SK-N-MC (cell line): ENCODE data around the gene ZNF512B.
A peak's percentile ranks its signal among the peaks of the same experiment; 100 is the strongest.

ENCODE experiments used
- DNase-seq: peaks from one replicate; pipeline ENCODE4 v3.0.0-alpha.2; 2011; ENCODE audit warnings: low read depth, low spot score
- H3K27ac ChIP-seq: fragments of 200-600 bp; sonication (generic); 2 replicates; pipeline ENCODE4 v1.5.1; 2016; ENCODE audit warnings: mixed run types
- H3K36me3 ChIP-seq: fragments of 200-600 bp; sonication (generic); 2 replicates; pipeline ENCODE4 v1.6.1; 2017; ENCODE audit warnings: antibody characterized with exemption, low read length, mixed read lengths; ENCODE audit not compliant: insufficient read depth
- H3K4me3 ChIP-seq: fragments of 200-600 bp; sonication (generic); 2 replicates; pipeline ENCODE4 v1.5.1; 2016
- H3K9ac ChIP-seq: fragments of 200-600 bp; sonication (generic); 2 replicates; pipeline ENCODE4 v1.8.0; 2017; ENCODE audit warnings: mixed run types, mixed read lengths; ENCODE audit not compliant: insufficient read length
- H3K9me3 ChIP-seq: fragments of 200-600 bp; sonication (generic); 2 replicates; pipeline ENCODE4 v1.6.1; 2017; ENCODE audit warnings: low read depth, mild to moderate bottlenecking, antibody characterized with exemption, low read length, moderate library complexity, mixed read lengths
- EZH2 ChIP-seq: fragments of 200-600 bp; sonication (generic); IDR thresholded peaks from one replicate; pipeline ENCODE4 v1.6.1; 2017; ENCODE audit warnings: antibody characterized with exemption
- FOXP2 ChIP-seq: optimal IDR thresholded peaks from 2 replicates; pipeline ENCODE3; 2011; ENCODE audit warnings: mild to moderate bottlenecking, moderate library complexity; ENCODE audit not compliant: insufficient read depth; ENCODE audit errors: extremely low read length, control extremely low read depth
- POLR2AphosphoS5 ChIP-seq: IDR thresholded peaks from 2 replicates; pipeline ENCODE4 v1.6.1; 2012; ENCODE audit warnings: mild to moderate bottlenecking, low read depth, low read length, borderline replicate concordance

ZNF512B gene

GRCh38 chr20:63942969-63943807 lies 26.5 kb downstream of the ZNF512B start:
- H3K4me3 ChIP-seq = no peak overlapping the region
- no peak for DNase-seq
- peaks cover 28% of the 10 kb centered on the region; the same call in 1 of the 2 replicates for H3K36me3 ChIP-seq
- peak overlapping the region; percentile 60 for H3K27ac ChIP-seq
- TF ChIP-seq FOXP2 = no peak
- TF ChIP-seq EZH2 = no peak
- TF ChIP-seq POLR2AphosphoS5 = no peak
- H3K9me3 ChIP-seq = no peaks in the 10 kb centered on the region
- no peak overlapping the region for H3K9ac ChIP-seq

GRCh38 chr20:63942250-63942951 lies 27.3 kb downstream of the ZNF512B start:
- no peak for TF ChIP-seq POLR2AphosphoS5
- TF ChIP-seq FOXP2 = no peak
- no peak for TF ChIP-seq EZH2
- Histone ChIP-seq H3K27ac (peak overlapping the region; percentile 60), H3K36me3 (peaks cover 28% of the 10 kb centered on the region; the same call in 1 of the 2 replicates), H3K9ac (no peak overlapping the region), H3K4me3 (no peak overlapping the region), H3K9me3 (no peaks in the 10 kb centered on the region)
- DNase-seq = peak; percentile 16

- no peaks in the 10 kb centered on the region for H3K9me3 ChIP-seq
- peak; percentile 13; the same call in 1 of the 2 replicates for TF ChIP-seq POLR2AphosphoS5
- no peak for TF ChIP-seq FOXP2
- no peak for TF ChIP-seq EZH2
- DNase-seq = peak; percentile 55
- peak overlapping the region; percentile 51; the same call in 1 of the 2 replicates for H3K4me3 ChIP-seq
- peaks cover 28% of the 10 kb centered on the region; the same call in 1 of the 2 replicates for H3K36me3 ChIP-seq
- H3K9ac ChIP-seq = no peak overlapping the region
- no peak overlapping the region; the same call in 1 of the 2 replicates for H3K27ac ChIP-seq
Observed at GRCh38 chr20:63941282-63942081, 28.2 kb downstream of the ZNF512B start.

GRCh38 chr20:63940472-63941266 lies 29.1 kb downstream of the ZNF512B start:
- no peak overlapping the region for H3K4me3 ChIP-seq

GRCh38 chr20:63940071-63940471 lies 29.7 kb downstream of the ZNF512B start:
- no peak for DNase-seq
- Histone ChIP-seq H3K36me3 (peaks cover 25% of the 10 kb centered on the region; the same call in 1 of the 2 replicates), H3K9ac (no peak overlapping the region), H3K9me3 (no peaks in the 10 kb centered on the region), H3K27ac (no peak overlapping the region), H3K4me3 (no peak overlapping the region)
- TF ChIP-seq POLR2AphosphoS5 (no peak), EZH2 (no peak), FOXP2 (no peak)

More at GRCh38 chr20:63940472-63941266, 29.1 kb downstream of the ZNF512B start:
- Histone ChIP-seq H3K27ac (no peak overlapping the region), H3K36me3 (peaks cover 28% of the 10 kb centered on the region; the same call in 1 of the 2 replicates), H3K9ac (no peak overlapping the region), H3K9me3 (no peaks in the 10 kb centered on the region)
- no peak for DNase-seq
- TF ChIP-seq EZH2 (no peak), POLR2AphosphoS5 (no peak; the same call in 1 of the 2 replicates), FOXP2 (no peak)

- DNase-seq = no peak
- peaks cover 19% of the 10 kb centered on the region; the same call in 1 of the 2 replicates for H3K36me3 ChIP-seq
- H3K9me3 ChIP-seq = no peaks in the 10 kb centered on the region
- H3K27ac ChIP-seq = no peak overlapping the region
- no peak overlapping the region for H3K9ac ChIP-seq
- TF ChIP-seq EZH2 (no peak), POLR2AphosphoS5 (0 out of 2 replicates have a peak, but pooled peaks have one; percentile 21), FOXP2 (no peak)
- no peak overlapping the region for H3K4me3 ChIP-seq
Observed at GRCh38 chr20:63939061-63939935, 30.4 kb downstream of the ZNF512B start.

GRCh38 chr20:63937596-63937995 lies 32.1 kb downstream of the ZNF512B start:
- no peak for TF ChIP-seq EZH2
- no peak for TF ChIP-seq POLR2AphosphoS5
- no peak for TF ChIP-seq FOXP2
- no peak for DNase-seq
- H3K27ac ChIP-seq = no peak overlapping the region
- H3K4me3 ChIP-seq = no peak overlapping the region
- H3K9me3 ChIP-seq = no peaks in the 10 kb centered on the region
- peaks cover 18% of the 10 kb centered on the region; the same call in 1 of the 2 replicates for H3K36me3 ChIP-seq
- no peak overlapping the region for H3K9ac ChIP-seq
